HL-60 (cell line): Measurements from ENCODE around the gene TMEM240.
"Not testable (repeated sequence)": the region's sequence is repeated elsewhere in the genome, so short reads cannot be mapped to it uniquely, and the experiment has no call there.

Source experiments
- DNase-seq, 2 experiments: peaks; one replicate each; pipeline ENCODE4 v3.0.0-alpha.2; 2010 to 2020; ENCODE audit warnings: low read depth in 1 of 2, low spot score in 1 of 2
- H3K27ac ChIP-seq: fragments of 250-450 bp; sonication (Bioruptor Pico); replicated peaks from 2 replicates; pipeline ENCODE4 v1.5.1; 2020; ENCODE audit warnings: mild to moderate bottlenecking, moderate library complexity
- H3K27me3 ChIP-seq: fragments of 250-450 bp; sonication (Bioruptor Pico); 2 replicates; pipeline ENCODE4 v1.5.1; 2021; ENCODE audit warnings: mild to moderate bottlenecking, moderate library complexity; ENCODE audit not compliant: insufficient read depth, poor library complexity, severe bottlenecking
- H3K4me3 ChIP-seq: replicated peaks from 2 replicates; pipeline ENCODE4 v1.5.1; 2011; ENCODE audit warnings: mild to moderate bottlenecking, control low read depth, low read length; ENCODE audit not compliant: insufficient read depth

The TMEM240 gene

DNA sequence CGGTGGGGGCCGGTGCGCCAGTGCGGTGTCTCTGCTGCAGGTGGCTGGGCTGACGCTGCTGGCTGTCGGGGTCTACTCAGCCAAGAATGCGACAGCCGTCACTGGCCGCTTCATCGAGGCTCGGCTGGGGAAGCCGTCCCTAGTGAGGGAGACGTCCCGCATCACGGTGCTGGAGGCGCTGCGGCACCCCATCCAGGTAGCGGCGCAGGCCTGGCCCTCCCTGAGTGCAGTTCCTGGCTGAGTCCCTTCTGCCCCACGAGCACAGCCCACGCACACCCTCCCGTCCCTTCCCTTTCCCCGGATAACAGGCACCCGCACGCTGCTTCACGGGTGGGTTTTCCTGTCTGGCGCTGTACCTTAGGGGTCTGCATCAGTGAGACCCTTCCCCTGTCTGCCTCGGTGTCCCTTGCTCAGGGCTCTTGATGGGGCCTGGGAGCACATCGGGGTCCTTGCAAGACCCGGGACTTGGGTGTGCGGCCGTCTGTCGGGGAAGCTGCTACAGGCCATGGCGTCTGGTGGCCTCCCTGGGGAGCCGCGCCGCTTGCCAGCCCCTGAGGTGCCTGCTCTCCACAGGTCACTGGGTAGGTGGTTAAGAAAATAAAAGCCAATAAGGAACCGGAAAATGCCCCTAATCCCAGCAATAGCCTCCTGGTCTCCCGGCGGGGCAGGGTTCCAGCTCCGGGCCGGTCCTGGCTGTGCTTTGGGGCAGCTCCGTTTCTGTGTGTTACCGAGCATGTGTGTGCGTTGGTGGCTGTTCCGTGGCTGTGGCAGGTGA, 55.3 kb downstream of the TMEM240 start:
- not testable (repeated sequence) for DNase-seq, H3K27me3 ChIP-seq, H3K27ac ChIP-seq, H3K4me3 ChIP-seq
